ENCODE results near the gene CHST15. TPM values are rescaled to one million over a fixed set of nuclear protein-coding genes. Genes with fewer than 3 reads are reported as not detected.

Gene CHST15
- total RNA-seq, 1 experiment from 2014 or later: 26.7 TPM

- Histone ChIP-seq H3K27me3 (replicated peaks; ENCODE audit: control insufficient read depth, insufficient read depth, low read length) (no peaks in the 10 kb centered on the region), H3K4me1 (no peaks in the 10 kb centered on the region), H3K4me3 (ENCODE audit: low read depth, low read length) (no peak overlapping the region), H3K36me3 (ENCODE audit: control insufficient read depth, insufficient read depth, low read length) (no peaks in the 10 kb centered on the region), H3K9me3 (no peaks in the 10 kb centered on the region)
- no peak for TF ChIP-seq CTCF (IDR thresholded peaks at IDR 0.05; ENCODE audit: insufficient read depth in 1 of 2, low read depth in 1 of 2, low read length in 1 of 2, severe bottlenecking in 1 of 2, unreplicated experiment in 1 of 2)
- H3K27ac Mint-ChIP-seq (ENCODE audit: unreplicated experiment): no peak overlapping the region
- ChIA-PET CTCF (no interaction called here), POLR2A (no interaction called here)
- H3K4me1 Mint-ChIP-seq (ENCODE audit: low read depth, unreplicated experiment): no peaks in the 10 kb centered on the region
- no peaks in the 10 kb centered on the region for H3K9me3 Mint-ChIP-seq (ENCODE audit: unreplicated experiment)
- H3K36me3 Mint-ChIP-seq (ENCODE audit: insufficient read depth, unreplicated experiment): no peaks in the 10 kb centered on the region
- peaks cover 5% of the 10 kb centered on the region for H3K27me3 Mint-ChIP-seq (ENCODE audit: insufficient read depth, unreplicated experiment)
- intact Hi-C loops (cut with micrococcal nuclease; ENCODE audit: unreplicated experiment): no loop called here
- H3K4me3 Mint-ChIP-seq (ENCODE audit: unreplicated experiment): no peak overlapping the region
- no peak for DNase-seq
- no TSS peak for BruUV-seq (replicated peaks)
These were observed 23.5 kb upstream of the CHST15 start for GRCh38 chr10:124116771-124117510.

GRCh38 chr10:124114696-124115095 is 21.3 kb upstream of the CHST15 start:
- no peak for DNase-seq
- H3K27me3 ChIP-seq (replicated peaks; ENCODE audit: control insufficient read depth, insufficient read depth, low read length): no peaks in the 10 kb centered on the region
- no peak overlapping the region for H3K4me3 ChIP-seq (ENCODE audit: low read depth, low read length)
- ChIA-PET POLR2A (no interaction called here), CTCF (no interaction called here)
- no peak overlapping the region for H3K27ac Mint-ChIP-seq (ENCODE audit: unreplicated experiment)
- H3K4me3 Mint-ChIP-seq (ENCODE audit: unreplicated experiment): no peak overlapping the region
- TF ChIP-seq CTCF (IDR thresholded peaks at IDR 0.05; ENCODE audit: insufficient read depth in 1 of 2, low read depth in 1 of 2, low read length in 1 of 2, severe bottlenecking in 1 of 2, unreplicated experiment in 1 of 2): no peak
- H3K27me3 Mint-ChIP-seq (ENCODE audit: insufficient read depth, unreplicated experiment): peaks cover 5% of the 10 kb centered on the region
- no peaks in the 10 kb centered on the region for H3K9me3 Mint-ChIP-seq (ENCODE audit: unreplicated experiment)
- H3K4me1 Mint-ChIP-seq (ENCODE audit: low read depth, unreplicated experiment): no peaks in the 10 kb centered on the region
- intact Hi-C loops (cut with micrococcal nuclease; ENCODE audit: unreplicated experiment): no loop called here
- no TSS peak for BruUV-seq (replicated peaks)
- H3K9me3 ChIP-seq: no peaks in the 10 kb centered on the region
- H3K36me3 Mint-ChIP-seq (ENCODE audit: insufficient read depth, unreplicated experiment): no peaks in the 10 kb centered on the region
- no peaks in the 10 kb centered on the region for H3K36me3 ChIP-seq (ENCODE audit: control insufficient read depth, insufficient read depth, low read length)
- H3K4me1 ChIP-seq: no peaks in the 10 kb centered on the region

- intact Hi-C loops (cut with micrococcal nuclease; ENCODE audit: unreplicated experiment): no loop called here
- H3K4me3 Mint-ChIP-seq (ENCODE audit: unreplicated experiment): no peak overlapping the region
- H3K27me3 Mint-ChIP-seq (ENCODE audit: insufficient read depth, unreplicated experiment): peaks cover 11% of the 10 kb centered on the region
- H3K4me3 ChIP-seq (ENCODE audit: low read depth, low read length): no peak overlapping the region
- H3K27ac Mint-ChIP-seq (ENCODE audit: unreplicated experiment): no peak overlapping the region
- CTCF ChIA-PET: no interaction called here
- no peaks in the 10 kb centered on the region for H3K27me3 ChIP-seq (replicated peaks; ENCODE audit: control insufficient read depth, insufficient read depth, low read length)
- H3K9me3 ChIP-seq: no peaks in the 10 kb centered on the region
- no peaks in the 10 kb centered on the region for H3K36me3 Mint-ChIP-seq (ENCODE audit: insufficient read depth, unreplicated experiment)
- no TSS peak for BruUV-seq (replicated peaks)
- H3K36me3 ChIP-seq (ENCODE audit: control insufficient read depth, insufficient read depth, low read length): no peaks in the 10 kb centered on the region
- H3K4me1 ChIP-seq: no peaks in the 10 kb centered on the region
- H3K4me1 Mint-ChIP-seq (ENCODE audit: low read depth, unreplicated experiment): no peaks in the 10 kb centered on the region
- H3K9me3 Mint-ChIP-seq (ENCODE audit: unreplicated experiment): no peaks in the 10 kb centered on the region
- DNase-seq: no peak
- POLR2A ChIA-PET: no interaction called here
- TF ChIP-seq CTCF (IDR thresholded peaks at IDR 0.05; ENCODE audit: insufficient read depth in 1 of 2, low read depth in 1 of 2, low read length in 1 of 2, severe bottlenecking in 1 of 2, unreplicated experiment in 1 of 2): no peak
These were observed 19.6 kb upstream of the CHST15 start for GRCh38 chr10:124112891-124113580.

Data from Caco-2 (cell line).